Measurements from ENCODE around the gene HMCN2.
"Not testable (repeated sequence)": the region's sequence is repeated elsewhere in the genome, so short reads cannot be mapped to it uniquely, and the experiment has no call there.

The HMCN2 gene

DNA sequence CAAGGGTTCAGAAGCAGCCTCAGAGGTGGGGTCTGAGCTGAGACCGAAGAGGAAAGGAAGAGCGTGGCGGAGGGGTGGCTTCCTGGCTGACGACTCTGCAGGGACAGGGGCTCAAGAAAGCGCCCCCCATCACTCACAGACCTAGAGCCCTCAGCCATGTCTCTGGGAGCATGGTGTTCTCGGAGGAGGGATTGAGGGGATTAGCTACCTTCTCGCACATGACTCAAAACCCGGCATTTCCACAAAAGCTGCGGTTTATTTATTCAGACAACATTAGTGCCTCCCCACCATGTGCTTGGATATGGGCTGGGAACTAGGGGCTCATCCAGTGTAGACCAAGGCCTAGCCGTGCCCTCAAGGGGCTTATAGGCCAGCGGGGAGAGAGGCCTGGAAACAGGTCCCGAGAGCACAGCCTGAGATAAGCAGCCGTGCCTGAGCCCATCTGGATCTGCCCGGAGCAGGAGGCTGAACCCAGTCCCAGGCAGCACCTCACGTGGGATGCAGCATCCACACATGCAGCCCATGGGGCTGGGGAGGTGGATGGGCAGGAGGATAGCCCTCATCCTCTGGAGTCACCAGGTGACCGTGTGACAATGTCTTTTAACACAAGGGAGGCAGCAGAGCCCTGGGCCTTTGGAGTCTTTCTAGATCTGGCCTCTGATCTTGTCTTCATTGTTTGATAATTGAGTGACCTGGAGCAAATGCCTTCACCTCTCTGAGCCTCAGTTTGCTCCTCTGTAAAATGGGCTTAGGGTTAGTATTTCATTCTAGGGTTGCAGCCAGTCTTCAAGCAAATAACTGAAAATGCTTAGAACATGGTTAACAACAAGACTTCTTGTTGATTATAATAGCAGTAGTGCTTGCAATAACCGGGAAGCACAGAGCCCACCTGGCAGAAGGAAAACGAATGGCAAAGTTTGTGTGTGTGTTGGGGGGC, 878 bp upstream of the HMCN2 start:
- DNase-seq (ENCODE audit: low spot score), result no peak

DNA sequence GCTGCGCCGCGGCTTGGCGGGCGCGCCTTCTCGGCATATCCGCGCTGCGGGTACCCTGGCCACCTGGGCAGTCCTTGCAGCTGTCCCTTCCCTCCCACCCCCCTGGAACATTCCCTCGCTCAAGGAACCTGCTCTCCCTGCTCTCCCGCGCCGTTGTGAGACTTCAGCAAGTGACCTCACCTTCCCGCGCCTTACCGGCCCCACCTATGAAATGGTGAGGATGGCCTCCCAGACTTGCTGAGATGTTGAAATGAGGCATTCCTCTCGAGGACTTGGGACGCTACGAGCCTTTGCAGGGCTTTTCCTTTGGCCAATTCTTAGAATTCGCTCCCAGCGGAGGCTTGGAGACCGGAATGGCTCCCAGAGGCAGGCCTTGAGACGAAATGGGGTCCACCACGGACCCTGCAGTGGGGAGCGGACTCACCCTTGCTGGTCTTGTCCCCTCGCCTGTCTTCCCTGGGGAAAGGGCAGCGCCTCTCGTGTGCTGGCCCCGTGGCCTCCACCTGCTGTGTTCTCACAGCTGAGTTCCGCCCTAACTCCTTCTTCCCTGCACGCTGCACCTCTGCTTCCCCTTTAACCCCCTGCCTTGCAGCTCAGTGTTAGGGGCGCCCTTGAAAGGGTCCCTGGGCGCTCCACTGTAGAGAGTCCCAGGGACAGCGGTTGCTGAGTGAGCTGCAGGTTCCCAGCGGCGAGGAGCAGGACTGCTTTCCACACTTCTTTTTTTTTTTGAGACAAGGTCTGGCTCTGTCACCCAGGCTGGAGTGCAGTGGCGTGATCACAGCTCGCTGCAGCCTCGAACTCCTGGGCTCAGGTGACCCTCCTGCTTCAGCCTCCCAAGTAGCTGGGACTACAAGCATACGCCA, 907 bp downstream of the HMCN2 start:
- DNase-seq (ENCODE audit: low spot score), result no peak

DNA sequence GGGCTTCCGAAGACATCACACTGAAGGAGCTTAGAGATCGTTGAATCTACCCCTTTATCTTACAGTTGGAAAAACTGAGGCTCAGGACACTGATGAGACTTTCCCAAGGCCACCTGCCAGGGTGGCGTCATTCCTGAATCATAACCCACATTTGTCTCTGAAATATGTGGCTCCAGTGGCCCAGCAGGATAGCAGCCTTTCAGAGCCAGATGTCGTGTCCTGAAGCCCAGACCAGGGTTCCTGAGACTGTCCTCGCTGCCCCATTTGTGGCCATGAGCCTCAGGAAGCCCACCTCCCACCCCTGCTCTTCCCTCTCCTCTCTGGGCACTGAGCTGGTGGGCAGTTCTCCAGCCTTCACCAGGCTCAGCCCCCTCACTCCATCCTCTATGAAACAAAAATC, 2.4 kb downstream of the HMCN2 start:
- DNase-seq (ENCODE audit: low spot score), result no peak

DNA sequence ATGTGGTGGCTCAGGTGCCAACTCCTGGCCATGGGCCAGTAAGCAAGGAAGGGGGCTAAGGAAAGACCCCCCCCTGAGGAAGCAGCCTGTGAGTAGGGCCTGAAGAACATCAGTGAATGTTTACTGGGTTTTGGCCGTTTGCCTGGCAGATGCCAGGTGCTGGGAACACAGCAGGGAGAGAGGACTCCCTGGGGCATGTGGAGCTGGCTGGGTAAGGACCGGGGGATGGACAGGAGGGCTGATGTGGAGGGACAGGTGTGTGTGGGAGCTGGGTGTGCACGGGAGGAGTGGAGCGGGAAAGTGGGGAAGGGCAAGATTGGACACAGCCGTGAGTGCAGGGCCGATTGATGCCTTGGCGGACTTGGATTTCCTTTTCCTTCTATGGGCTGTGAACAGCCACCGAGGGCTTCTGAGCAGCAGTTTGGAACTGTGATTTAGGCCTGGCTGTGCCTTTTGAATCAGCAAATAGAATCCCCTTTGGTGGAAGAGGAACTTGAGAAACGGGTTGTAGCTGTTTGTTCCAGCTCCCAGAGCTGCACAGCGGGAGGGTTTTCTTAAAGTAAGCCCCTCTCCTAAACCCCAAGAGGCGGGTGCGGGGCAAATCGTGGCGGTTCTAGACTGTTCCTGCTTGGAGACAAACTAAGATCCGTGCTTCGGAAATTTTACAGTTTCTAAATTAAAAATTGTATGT, 3.1 kb downstream of the HMCN2 start:
- no peak for DNase-seq (ENCODE audit: low spot score)

DNA sequence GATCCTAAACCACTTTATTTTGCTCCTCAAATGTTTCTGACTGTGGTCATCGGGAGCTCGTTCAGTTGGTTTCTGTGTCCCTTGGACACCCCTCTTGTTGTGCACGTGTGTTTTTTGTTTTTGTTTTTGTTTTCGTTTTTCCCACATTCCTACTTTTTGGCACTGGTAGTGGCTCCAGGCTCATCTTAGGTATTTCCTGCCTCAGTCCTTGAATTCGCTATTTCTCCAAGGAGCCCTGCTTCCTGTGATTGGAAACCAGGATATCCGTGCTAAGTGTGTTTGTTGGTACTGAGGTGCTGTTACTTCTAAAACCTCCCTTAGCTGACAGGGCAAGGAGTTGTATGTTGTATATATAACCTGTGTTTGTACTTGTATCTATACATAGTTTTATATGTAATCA, 5.9 kb downstream of the HMCN2 start:
- DNase-seq (ENCODE audit: low spot score), result no peak

DNA sequence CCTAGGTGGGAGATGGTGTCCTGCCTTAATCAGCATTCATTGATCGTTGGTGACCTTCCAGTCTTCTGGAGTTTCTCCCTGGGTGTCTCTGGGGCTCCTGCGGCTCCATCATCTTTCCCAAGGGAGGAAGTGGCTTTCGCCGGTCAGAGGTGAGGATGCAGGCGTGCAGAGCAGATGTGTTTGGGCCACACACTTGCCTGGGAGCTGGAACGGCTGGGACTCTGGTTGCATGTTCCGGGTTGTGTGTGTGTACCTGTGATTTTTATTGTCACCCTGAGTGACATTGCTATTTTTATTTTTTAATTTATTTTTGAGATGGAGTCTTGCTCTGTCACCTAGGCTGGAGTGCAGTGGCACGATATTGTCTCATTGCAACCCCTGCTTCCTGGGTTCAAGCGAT, 9.6 kb downstream of the HMCN2 start:
- DNase-seq (ENCODE audit: low spot score), result no peak

DNA sequence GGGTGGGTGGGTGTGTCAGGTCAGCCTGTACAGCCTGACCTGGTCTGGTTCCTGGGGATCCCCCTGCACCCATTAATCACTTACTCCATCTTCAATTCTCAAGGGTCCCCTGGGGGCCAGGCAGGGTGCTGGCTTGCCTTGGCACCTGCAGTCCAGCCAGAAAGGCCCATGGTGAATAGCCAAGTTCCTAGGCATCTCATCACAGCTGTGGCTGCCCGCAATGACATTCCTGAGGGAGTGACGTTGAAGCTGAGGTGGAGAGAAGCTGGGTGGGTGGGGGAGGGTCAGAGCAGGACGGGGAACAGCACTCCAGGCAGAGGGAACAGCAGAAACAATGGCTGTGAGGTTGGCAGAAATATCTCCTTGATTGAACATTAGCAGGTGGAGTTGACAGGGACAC, 10.6 kb downstream of the HMCN2 start:
- no peak for DNase-seq (ENCODE audit: low spot score)

DNA sequence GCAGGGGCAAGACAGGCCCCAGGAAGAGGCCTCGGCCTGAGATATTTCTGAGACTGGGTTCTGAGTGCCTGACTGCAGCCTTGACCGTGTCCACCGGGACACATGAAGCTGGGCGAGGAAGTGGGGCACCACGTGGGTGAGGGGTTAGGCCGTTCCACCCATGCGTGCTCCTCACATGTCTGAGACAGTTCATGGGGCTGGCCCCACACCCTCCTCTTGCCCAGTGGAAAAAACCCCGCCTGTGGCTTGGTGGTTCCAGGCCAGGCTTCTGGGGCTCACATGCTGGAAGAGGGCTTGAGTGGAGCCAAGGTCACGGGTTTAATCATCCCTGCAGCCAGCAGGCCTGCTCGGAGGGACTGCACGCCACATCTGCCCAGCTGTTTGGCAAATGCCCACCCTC, 11.4 kb downstream of the HMCN2 start:
- no peak for DNase-seq (ENCODE audit: low spot score)

DNA sequence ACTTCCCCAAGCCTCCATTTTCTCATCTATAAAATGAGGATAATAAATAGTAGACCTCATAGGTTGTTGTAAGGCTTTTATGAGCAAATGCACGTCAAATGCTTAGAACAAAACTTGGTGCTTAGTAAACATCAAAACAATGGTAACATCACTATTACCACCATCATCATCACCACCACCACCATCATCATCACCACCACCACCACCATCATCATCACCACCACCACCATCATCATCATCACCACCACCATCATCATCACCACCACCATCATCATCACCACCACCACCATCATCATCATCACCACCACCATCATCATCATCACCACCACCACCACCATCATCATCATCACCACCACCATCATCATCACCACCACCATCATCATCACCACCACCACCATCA, 12.0 kb downstream of the HMCN2 start:
- not testable (repeated sequence) for DNase-seq (ENCODE audit: low spot score)

DNA sequence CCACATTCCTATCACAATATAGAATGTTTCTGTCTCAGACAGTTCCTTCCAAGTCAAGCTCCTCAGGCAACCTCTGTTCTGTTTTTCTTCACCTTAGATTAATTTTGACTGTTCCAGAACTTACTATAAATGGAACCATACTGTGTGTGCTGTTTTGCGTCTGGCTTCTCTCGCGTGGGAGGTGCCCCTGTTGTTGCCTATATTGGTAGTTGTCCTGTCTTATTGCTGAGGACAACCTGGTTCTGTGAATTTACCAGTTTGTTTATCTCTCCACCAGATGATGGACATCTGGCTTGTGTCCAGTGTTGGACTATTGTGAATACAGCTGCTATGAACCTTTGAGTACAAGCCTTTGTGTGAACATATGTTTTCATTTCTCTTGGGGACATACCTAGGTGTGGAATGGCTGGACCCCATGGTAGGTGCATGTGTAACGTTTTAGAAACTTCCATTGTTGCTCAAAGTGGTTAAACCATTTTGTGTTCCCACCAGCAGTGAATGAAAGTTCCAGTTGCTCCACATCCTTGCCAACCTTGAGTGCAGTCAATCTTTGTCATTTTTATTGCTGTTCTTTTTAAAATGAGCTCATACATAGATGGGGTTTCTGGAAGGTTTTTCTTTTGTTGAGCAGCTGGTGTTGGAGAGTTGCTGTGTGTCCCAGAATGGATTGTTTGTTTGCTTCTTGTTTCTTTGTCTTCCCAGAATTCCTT, 18.1 kb downstream of the HMCN2 start:
- no peak for DNase-seq (ENCODE audit: low spot score)

DNA sequence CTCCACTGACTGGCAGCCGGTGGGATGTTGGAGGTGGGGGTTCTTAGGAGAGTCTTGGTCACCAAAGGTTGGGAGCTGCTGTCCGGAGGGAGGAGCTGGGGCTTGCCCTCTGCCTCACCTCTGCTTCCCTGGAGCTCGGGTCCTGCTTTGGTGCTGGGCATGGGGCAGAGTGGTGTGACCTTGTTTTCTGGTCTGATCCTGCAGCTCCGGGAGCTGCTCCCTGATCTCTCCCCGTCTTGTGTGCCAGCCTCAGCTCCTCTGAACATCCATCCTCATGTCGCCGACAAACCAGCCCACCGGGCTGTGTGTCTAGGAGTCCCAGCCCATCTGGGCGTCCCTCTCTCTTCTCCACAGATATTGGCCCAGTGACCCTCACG, 18.7 kb downstream of the HMCN2 start:
- DNase-seq (ENCODE audit: low spot score), result no peak

DNA sequence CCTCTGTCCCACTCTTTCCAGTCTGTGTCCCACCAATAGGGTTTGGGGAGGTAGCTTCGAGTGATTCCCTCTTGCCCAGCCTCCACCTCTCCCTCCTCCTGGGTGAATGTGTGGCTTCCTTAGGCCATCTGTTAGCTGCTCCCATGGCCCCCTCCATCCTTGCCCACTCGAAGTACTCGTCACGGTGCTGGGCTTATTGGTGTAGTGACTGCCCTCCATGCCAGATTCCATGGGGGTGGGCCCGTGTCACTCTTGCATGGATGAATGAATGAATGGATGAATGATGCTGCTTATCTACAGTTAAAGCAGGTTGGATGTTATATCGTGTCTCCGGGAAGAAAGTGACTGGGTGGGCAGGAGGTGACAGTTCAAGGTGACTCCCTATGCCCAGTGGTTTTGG, 19.1 kb downstream of the HMCN2 start:
- no peak for DNase-seq (ENCODE audit: low spot score)

DNA sequence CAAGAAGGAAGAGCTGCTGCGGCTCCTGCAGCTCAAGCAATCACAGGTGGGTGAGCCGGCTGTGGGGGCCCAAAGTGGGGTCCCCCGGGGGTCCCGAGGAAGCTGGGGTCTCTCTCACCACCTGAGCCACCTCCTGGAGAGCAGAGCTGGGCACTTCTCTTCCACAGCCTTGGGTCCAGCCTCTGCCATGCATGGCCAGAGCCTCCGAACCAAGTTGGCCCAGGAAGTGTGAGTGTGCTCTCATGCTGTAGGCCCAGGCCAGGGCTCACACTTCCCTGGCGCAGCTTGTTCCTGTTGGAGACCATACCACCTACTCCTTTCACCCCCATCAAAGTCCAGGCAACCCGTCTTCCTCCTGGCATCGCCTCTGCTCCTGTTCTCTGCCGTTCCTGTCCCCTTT, 19.7 kb downstream of the HMCN2 start:
- no peak for DNase-seq (ENCODE audit: low spot score)

DNA sequence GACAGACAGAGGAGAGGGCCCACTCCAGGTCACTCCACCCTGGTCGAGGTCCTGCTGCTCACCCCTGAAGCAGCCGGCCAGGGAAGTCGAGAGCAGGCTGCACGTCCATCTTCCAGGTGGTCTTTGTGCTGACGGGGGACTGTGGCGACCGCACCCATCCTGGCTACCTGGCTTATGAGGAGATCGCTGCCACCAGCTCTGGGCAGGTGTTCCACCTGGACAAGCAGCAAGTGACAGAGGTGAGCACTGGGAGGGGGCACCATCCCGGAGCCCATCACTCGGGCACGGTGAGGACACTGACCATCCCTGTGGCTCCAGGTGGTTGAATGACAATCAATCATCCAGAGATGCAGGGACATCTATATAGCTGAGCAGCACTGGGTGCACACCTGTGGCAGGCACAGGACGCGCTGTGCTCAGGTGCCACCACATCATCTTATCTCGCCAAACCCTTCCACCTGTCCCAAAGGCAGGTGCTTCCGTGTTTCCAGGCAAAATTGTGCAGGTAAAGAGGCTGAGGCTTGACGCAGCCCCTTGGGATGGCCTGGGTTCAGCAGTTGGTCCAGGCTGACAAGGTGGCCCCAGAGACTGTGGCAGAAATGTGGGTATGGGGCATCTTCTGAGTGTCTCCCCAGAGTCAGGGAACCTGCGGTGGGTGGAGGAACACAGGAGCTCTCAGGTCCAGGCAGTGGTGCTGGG, 20.7 kb downstream of the HMCN2 start:
- no peak for DNase-seq (ENCODE audit: low spot score)

DNA sequence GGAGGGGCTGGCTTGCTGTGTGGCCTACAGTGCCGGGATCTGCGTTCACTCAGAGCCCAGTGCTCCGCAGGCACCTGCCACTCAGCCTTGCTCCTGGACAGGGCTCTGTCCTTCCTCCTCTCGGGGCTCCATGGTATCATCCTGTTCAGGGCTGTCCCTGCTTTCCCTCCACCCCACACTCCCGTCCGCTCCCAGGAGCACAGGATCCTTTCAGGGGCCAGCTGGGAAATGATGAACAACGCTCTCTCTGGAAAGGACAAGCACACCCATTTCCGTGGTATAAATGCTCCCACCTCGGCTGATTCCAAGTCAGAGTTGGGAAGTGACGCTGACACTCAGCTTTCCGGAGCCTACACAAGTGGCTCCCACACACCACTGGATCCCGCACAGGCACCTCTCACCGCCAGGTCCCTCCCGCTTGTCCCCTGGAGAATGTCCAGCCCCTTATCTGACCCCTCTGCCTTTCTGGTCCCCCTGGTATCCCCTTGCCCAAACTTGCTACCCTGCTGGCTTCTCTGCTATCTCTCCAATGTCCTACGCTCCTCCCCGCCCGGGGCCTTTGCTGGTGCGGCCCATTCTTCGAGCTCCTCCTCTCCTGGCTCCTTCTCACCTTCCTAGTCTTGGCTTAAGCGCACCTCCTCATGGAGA, 21.3 kb downstream of the HMCN2 start:
- no peak for DNase-seq (ENCODE audit: low spot score)

DNA sequence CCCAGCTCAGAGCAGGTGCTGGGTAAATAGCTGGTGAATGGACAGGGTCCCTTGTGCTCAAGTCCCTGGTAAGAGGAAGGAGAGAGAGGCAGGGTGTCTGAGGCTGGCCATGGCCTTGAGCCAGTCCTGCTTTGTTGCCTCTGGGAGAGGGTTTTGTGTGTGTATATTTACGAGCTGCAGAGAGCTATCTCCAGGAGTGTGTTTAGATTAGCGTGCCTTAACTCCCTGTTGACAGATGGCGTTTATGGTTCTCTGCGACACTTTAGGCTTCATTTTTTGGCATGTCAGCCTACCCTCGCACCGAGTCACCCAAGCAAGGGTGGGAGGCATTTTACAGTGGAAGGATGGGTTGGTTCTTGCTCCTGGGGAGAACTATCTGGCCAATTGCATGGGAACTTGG, 22.2 kb downstream of the HMCN2 start:
- DNase-seq (ENCODE audit: low spot score), result no peak

DNA sequence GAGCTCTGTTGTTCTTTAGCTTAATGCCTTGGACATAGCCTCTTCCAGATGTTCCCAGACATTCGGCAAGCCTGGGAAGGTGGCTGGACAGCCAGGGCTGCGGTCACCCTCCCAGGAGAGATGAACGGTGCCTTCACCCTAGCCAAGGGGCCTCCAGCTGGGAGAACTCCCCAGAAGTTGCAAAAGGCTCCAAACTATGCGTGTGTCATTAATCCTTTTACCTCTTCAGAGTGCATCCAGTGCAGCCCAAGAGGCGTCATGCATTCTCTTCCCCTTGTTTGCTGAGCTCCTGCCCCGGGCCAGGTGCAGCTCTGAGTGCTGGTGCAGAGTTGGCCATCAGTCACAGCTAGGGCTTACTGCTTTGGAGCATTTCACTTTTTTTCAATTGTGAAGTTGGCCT, 22.8 kb downstream of the HMCN2 start:
- no peak for DNase-seq (ENCODE audit: low spot score)

DNA sequence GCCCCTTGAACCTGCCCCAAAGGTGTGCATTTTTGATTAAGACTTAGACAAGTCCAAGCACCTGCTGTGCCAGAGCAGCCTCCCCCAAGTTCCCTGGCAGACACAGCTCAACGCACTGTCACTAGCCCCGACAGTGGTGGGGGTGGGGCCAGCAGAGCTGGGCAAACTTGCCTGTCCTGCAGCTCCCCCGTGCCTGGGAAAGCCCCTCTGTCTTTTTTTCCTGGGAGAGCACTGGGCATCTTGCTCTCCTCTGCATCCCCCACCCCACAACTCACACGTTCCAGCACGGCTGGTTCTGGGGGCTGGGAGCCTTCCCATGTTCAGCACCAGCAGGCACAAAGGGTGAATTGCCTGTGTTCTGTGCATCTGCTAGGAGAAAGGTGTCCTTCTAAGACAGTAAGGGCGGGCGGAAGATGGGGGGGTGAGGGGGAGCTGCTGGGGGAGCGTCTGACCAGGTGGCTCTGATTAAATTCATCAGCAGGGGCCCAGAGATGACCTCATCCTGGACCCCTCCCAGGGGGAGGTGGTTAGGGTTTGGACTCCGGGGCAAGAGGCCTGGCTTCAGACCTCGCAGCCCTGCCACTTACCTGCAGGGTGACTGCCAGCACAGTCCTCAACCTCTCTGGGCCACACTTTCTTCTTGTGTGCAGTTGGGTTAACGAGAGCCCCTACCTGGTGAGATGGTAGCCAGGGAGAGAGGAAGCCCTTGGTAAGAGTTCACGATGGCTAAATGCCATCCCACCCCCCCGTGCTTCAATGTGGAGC, 23.5 kb downstream of the HMCN2 start:
- no peak for DNase-seq (ENCODE audit: low spot score)

DNA sequence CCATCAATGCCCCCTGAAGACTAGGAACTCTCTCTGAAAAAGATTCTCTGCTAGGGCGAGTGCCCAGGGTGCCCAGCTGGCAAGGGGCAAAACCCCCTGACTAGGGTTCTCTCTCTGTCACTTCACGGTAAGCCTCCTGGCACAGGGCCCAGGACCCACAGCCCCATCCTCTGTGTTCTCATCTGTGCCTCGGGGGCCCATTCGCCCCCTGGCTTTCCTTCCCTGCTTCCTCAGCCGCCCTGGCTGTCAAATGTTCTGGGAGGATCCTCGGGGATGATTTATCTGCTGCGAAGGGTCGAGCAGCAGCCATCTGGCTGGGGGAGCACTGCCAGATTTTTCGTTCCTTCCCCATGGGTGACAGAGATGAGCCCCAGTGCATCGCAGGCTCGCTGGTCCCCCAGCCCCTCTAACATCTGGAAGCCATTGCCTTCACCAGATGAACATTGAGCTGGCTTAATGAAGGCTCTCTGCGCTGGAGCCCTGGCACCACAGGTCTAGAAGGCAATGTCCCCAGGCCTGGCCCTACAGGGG, 24.2 kb downstream of the HMCN2 start:
- no peak for DNase-seq (ENCODE audit: low spot score)
